A549 (cell line): ENCODE measurements around the gene NUDCD2. TPM values are rescaled to one million over a fixed set of nuclear protein-coding genes. Genes with fewer than 3 reads are reported as not detected.

Experiments
- ATAC-seq, 2 experiments: fragments of 200-7000 bp in 1 of 2; fragments of >200 bp in 1 of 2; cut with Nextera tagmentation in 1 of 2; cut with Tn5 transposase in 1 of 2; 3 replicates each; pipeline versions ENCODE4 v1.8.0 to v1.9.1; 2018 to 2020; ENCODE audit warnings: mild to moderate bottlenecking in 1 of 2, moderate library complexity in 1 of 2
- CTCF ChIA-PET: fragments of 300-600 bp; sonication (Branson Sonifier 250); formaldehyde crosslinking; extraction: SDS; loops from one replicate; lab custom pipeline; 2021; ENCODE audit warnings: antibody characterized with exemption, inconsistent platforms; lab: Yijun Ruan, JAX
- POLR2A ChIA-PET: fragments of 350-600 bp; formaldehyde crosslinking; extraction: SDS; loops from one replicate; lab custom pipeline; 2021; ENCODE audit warnings: antibody characterized with exemption, inconsistent platforms; lab: Yijun Ruan, JAX
- DNase-seq, 2 experiments: peaks; one replicate each; pipeline versions ENCODE4 v3.0.0 to v3.0.0-alpha.2; 2011 to 2016; ENCODE audit warnings: low read depth in 1 of 2, low spot score in 1 of 2
- FAIRE-seq: peaks from 2 replicates; lab custom pipeline; 2011; peaks lifted over from hg19 to GRCh38; lab: Jason Lieb, UNC
- H3K27ac ChIP-seq, 2 experiments: fragments of >200 bp; sonication (Bioruptor Twin); formaldehyde crosslinking; 3 replicates each; pipeline ENCODE4 v1.5.1; 2016 to 2017
- H3K4me1 ChIP-seq: fragments of >200 bp; sonication (Bioruptor Twin); formaldehyde crosslinking; 3 replicates; pipeline ENCODE4 v1.6.1; 2016
- H3K4me2 ChIP-seq: fragments of >200 bp; sonication (Bioruptor Twin); formaldehyde crosslinking; 3 replicates; pipeline ENCODE4 v1.6.1; 2016
- H3K4me3 ChIP-seq: fragments of >200 bp; sonication (Bioruptor Twin); formaldehyde crosslinking; 3 replicates; pipeline ENCODE4 v1.5.1; 2016
- H3K9me3 ChIP-seq: fragments of >200 bp; sonication (Bioruptor Twin); formaldehyde crosslinking; 3 replicates; pipeline ENCODE4 v1.6.1; 2016
- BCL3 ChIP-seq: fragments of >200 bp; sonication (Bioruptor Twin); formaldehyde crosslinking; IDR thresholded peaks from 3 replicates; pipeline ENCODE4 v1.6.1; 2016
- CBX2 ChIP-seq: fragments of 200-600 bp; sonication (generic); IDR thresholded peaks from 2 replicates; pipeline ENCODE4 v1.6.1; 2016; ENCODE audit warnings: low read depth, mild to moderate bottlenecking, borderline replicate concordance
- CEBPB ChIP-seq, 2 experiments: fragments of >200 bp in 1 of 2; sonication (Bioruptor Twin) in 1 of 2; formaldehyde crosslinking in 1 of 2; IDR thresholded peaks; 2 replicates each; pipeline ENCODE4 v1.6.1; 2012 to 2016
- CHD2 ChIP-seq: fragments of 150-350 bp; IDR thresholded peaks from 2 replicates; pipeline ENCODE4 v1.6.1; 2014; ENCODE audit warnings: low read length; ENCODE audit not compliant: partially characterized antibody
- CHD4 ChIP-seq: fragments of 200-600 bp; sonication (generic); IDR thresholded peaks from 2 replicates; pipeline ENCODE4 v1.6.1; 2016; ENCODE audit warnings: antibody characterized with exemption, mild to moderate bottlenecking, borderline replicate concordance
- CTCF ChIP-seq: fragments of >200 bp; sonication (Bioruptor Twin); formaldehyde crosslinking; IDR thresholded peaks from 3 replicates; pipeline ENCODE4 v1.5.1; 2016
- EHF ChIP-seq: fragments of 250-450 bp; sonication (Bioruptor Pico); IDR thresholded peaks from 2 replicates; pipeline ENCODE4 v1.5.0; 2020; ENCODE audit warnings: mild to moderate bottlenecking
- EP300 ChIP-seq, 2 experiments: fragments of >200 bp; sonication (Bioruptor Twin); formaldehyde crosslinking; IDR thresholded peaks; 2 replicates in 1 of 2; 3 replicates in 1 of 2; pipeline ENCODE4 v1.6.1; 2016 to 2017
- FOSB ChIP-seq: fragments of 250-450 bp; sonication (Bioruptor Pico); IDR thresholded peaks from 2 replicates; pipeline ENCODE4 v1.5.0; 2020; ENCODE audit warnings: mild to moderate bottlenecking, moderate library complexity
- GATA3 ChIP-seq: IDR thresholded peaks from 2 replicates; pipeline ENCODE4 v1.6.1; 2012; ENCODE audit warnings: borderline replicate concordance
- HES2 ChIP-seq: fragments of >200 bp; sonication (Bioruptor Twin); formaldehyde crosslinking; IDR thresholded peaks from 2 replicates; pipeline ENCODE4 v1.6.1; 2016
- HEYL ChIP-seq: fragments of 250-450 bp; sonication (Bioruptor Pico); IDR thresholded peaks from 2 replicates; pipeline ENCODE4 v1.8.0; 2021; ENCODE audit warnings: mild to moderate bottlenecking, moderate library complexity
- HOXB13 ChIP-seq: fragments of 250-450 bp; sonication (Bioruptor Pico); IDR thresholded peaks from 2 replicates; pipeline ENCODE4 v1.5.0; 2020; ENCODE audit warnings: low read depth, mild to moderate bottlenecking, moderate library complexity
- MAX ChIP-seq: IDR thresholded peaks from 2 replicates; pipeline ENCODE4 v1.6.1; 2012
- MYC ChIP-seq: IDR thresholded peaks from 2 replicates; pipeline ENCODE4 v1.6.1; 2012; ENCODE audit warnings: mild to moderate bottlenecking, inconsistent platforms, low read length, improper control_type of control experiment, borderline replicate concordance
- NPAS2 ChIP-seq: fragments of 250-450 bp; sonication (Bioruptor Pico); IDR thresholded peaks from 2 replicates; pipeline ENCODE4 v1.8.0; 2022; ENCODE audit warnings: mild to moderate bottlenecking, moderate library complexity, borderline replicate concordance
- NR3C1 ChIP-seq: fragments of >200 bp; sonication (Bioruptor Twin); formaldehyde crosslinking; IDR thresholded peaks from 3 replicates; pipeline ENCODE4 v1.6.1; 2017
- PBX3 ChIP-seq: IDR thresholded peaks from 2 replicates; pipeline ENCODE4 v1.6.1; 2012
- POLR2AphosphoS2 ChIP-seq: conservative IDR thresholded peaks from 2 replicates; pipeline ENCODE4 v1.6.1; 2012; ENCODE audit warnings: low read length, improper control_type of control experiment, inconsistent platforms
- RAD21 ChIP-seq, 2 experiments: fragments of >200 bp in 1 of 2; sonication (Bioruptor Twin) in 1 of 2; formaldehyde crosslinking in 1 of 2; IDR thresholded peaks in 1 of 2; conservative IDR thresholded peaks in 1 of 2; 2 replicates in 1 of 2; 3 replicates in 1 of 2; pipeline ENCODE4 v1.6.1; 2012 to 2018; ENCODE audit warnings: inconsistent platforms in 1 of 2
- RARB ChIP-seq: fragments of 250-450 bp; sonication (Bioruptor Pico); IDR thresholded peaks from 2 replicates; pipeline ENCODE4 v1.8.0; 2021; ENCODE audit warnings: mild to moderate bottlenecking, moderate library complexity
- USF2 ChIP-seq: fragments of 450-650 bp; IDR thresholded peaks from 2 replicates; pipeline ENCODE4 v1.6.1; 2014; ENCODE audit warnings: antibody characterized with exemption
- WGBS: methylation state at CpG from one replicate; pipeline ENCODE4 v1.1.6; 2017; ENCODE audit errors: missing lambda C conversion rate; 5-methylcytosine and 5-hydroxymethylcytosine counted together
- polyA plus RNA-seq, 4 experiments: library from polyadenylated mRNA; depleted of rRNA in 3 of 4; stranded (reverse); fragments of >200 nt; fragmentation: RNase III in 1 of 4; extraction: RNeasy Plus Mini Kit Qiagen cat#74134 plus additional on column Dnase treatment in 1 of 4; gene quantifications; 2 replicates in 3 of 4; 3 replicates in 1 of 4; pipeline ENCODE4 v1.2.3, GENCODE V29; 2011 to 2017

The NUDCD2 gene
- polyA plus RNA-seq, 2 of the 4 experiments (the other 2 are of a cell fraction): 22.3 to 43.9 TPM

GRCh38 chr5:163475411-163475810, 15.5 kb upstream of the NUDCD2 start:
- WGBS: 81% methylated on average over 2 of the region's 2 CpGs
- no peak for DNase-seq
- no peak overlapping the region for H3K27ac ChIP-seq
- POLR2A ChIA-PET: interaction anchor here (1.1 kb wide), 1 partner anchor 15 kb away, joined by 3 read pairs; the partner anchor contains the start of genes HMMR and NUDCD2
- ATAC-seq: no peak
- no peak overlapping the region for H3K4me2 ChIP-seq
- no peaks in the 10 kb centered on the region for H3K9me3 ChIP-seq
- FAIRE-seq: no peak
- no peak overlapping the region for H3K4me3 ChIP-seq
- CTCF ChIA-PET: interaction anchor here (1.2 to 1.7 kb wide), 2 partner anchors 11 to 13 kb away, joined by 4 read pairs; no protein-coding TSS in a partner anchor
- TF ChIP-seq PBX3 (no peak), MAX (no peak), NR3C1 (no peak), BCL3 (no peak), USF2 (no peak), CBX2 (no peak), GATA3 (no peak)
- TF ChIP-seq, all 56 proteins: peak for 0
- H3K4me1 ChIP-seq: peaks cover 9% of the 10 kb centered on the region; the same call in 2 of the 3 replicates

- no peak for TF ChIP-seq RAD21 (conservative IDR thresholded peaks at IDR 0.05 in 1 of 2, IDR thresholded peaks at IDR 0.05 in 1 of 2)
- no peak for TF ChIP-seq RARB (CRISPR knock-in tag)
- peak; percentile 16; the same call in 1 of the 3 replicates for TF ChIP-seq CTCF
- TF ChIP-seq HOXB13 (CRISPR knock-in tag): no peak
- TF ChIP-seq CEBPB (IDR thresholded peaks at IDR 0.05): no peak
- TF ChIP-seq NR3C1: no peak
- TF ChIP-seq HES2: no peak
- ChIA-PET POLR2A (interaction anchor here (1.0 to 2.3 kb wide), 2 partner anchors 14 to 29 kb away, joined by 3 to 9 read pairs; partner anchors contain the start of genes HMMR and NUDCD2), CTCF (interaction anchor here (0.9 to 2.9 kb wide), 5 partner anchors 9 to 36 kb away, joined by 3 to 18 read pairs (median 4); no protein-coding TSS in a partner anchor)
- H3K4me2 ChIP-seq: no peak overlapping the region
- H3K9me3 ChIP-seq: no peaks in the 10 kb centered on the region
- 78% methylated on average over 3 of the region's 3 CpGs for WGBS
- peak; percentile 50 to 68; a peak in 2 of 6 replicates for ATAC-seq
- peak; percentile 74 for FAIRE-seq
- H3K4me1 ChIP-seq: peaks cover 6% of the 10 kb centered on the region; the same call in 2 of the 3 replicates
- no peak overlapping the region for H3K27ac ChIP-seq
- DNase-seq: peak in 1 of 2 experiments; percentile 18
- no peak overlapping the region for H3K4me3 ChIP-seq
Measured at GRCh38 chr5:163473635-163474243, 13.8 kb upstream of the NUDCD2 start.

- POLR2A ChIA-PET: no interaction called here
Measured at GRCh38 chr5:163467682-163468081, 7.8 kb upstream of the NUDCD2 start.

More at GRCh38 chr5:163467682-163468081, 7.8 kb upstream of the NUDCD2 start:
- no peak overlapping the region for H3K4me2 ChIP-seq
- H3K27ac ChIP-seq: no peak overlapping the region
- ATAC-seq: no peak
- FAIRE-seq: no peak
- CTCF ChIA-PET: interaction anchor here (5.0 kb wide), 1 partner anchor 36 kb away, joined by 17 read pairs; no protein-coding TSS in a partner anchor
- H3K9me3 ChIP-seq: no peaks in the 10 kb centered on the region
- TF ChIP-seq PBX3 (no peak), CHD2 (no peak), EHF (no peak), HOXB13 (CRISPR knock-in tag) (no peak), CHD4 (no peak), MAX (no peak), EP300 (IDR thresholded peaks at IDR 0.05) (no peak), POLR2AphosphoS2 (no peak), FOSB (CRISPR knock-in tag) (no peak), HEYL (CRISPR knock-in tag) (no peak), NPAS2 (no peak), USF2 (no peak), MYC (no peak), CBX2 (no peak)
- WGBS: 93% methylated on average over 4 of the region's 4 CpGs
- no peak for DNase-seq
- no peak overlapping the region for H3K4me3 ChIP-seq
- H3K4me1 ChIP-seq: peaks cover 8% of the 10 kb centered on the region
